Ammon's horn (tissue), 1 donor: Measurements from ENCODE around the gene XPO5.
"Not testable (repeated sequence)": the region's sequence is repeated elsewhere in the genome, so short reads cannot be mapped to it uniquely, and the experiment has no call there.

ENCODE experiments used
- DNase-seq: peaks from one replicate; pipeline ENCODE4 v3.0.0-alpha.2; 2016; ENCODE audit warnings: low spot score

The XPO5 gene

DNA sequence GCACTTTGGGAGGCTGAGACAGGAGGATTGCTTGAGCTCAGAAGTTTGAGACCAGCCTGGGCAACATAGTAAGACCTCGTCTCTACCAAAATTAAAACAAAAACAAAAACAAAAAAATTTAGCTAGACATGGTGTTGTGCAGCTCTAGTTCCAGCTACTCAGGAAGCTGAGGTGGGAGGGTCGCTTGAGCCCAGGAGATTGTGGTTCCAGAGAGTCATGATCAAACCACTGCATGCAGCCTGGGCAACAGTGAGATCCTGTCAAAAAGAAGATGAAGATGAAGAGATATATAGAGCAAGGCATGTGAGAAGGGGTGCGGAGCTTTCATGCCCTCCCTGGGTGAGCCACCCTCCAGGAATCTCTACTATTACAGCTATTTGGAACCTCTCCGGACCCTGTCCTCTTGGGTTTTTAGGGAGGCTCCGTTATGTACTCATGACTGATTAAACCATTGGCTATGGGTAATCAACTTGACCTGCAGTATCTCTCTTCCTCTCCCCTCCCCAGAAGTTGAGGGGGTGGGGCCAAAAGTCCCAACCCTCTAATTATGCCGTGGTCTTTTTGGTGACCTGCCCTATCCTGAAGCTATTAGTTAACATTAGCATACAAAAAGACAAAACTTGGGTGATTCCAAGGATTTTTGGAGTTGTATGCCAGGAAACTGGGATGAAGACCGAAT is 9.2 kb upstream of the XPO5 start:
- DNase-seq: no peak

DNA sequence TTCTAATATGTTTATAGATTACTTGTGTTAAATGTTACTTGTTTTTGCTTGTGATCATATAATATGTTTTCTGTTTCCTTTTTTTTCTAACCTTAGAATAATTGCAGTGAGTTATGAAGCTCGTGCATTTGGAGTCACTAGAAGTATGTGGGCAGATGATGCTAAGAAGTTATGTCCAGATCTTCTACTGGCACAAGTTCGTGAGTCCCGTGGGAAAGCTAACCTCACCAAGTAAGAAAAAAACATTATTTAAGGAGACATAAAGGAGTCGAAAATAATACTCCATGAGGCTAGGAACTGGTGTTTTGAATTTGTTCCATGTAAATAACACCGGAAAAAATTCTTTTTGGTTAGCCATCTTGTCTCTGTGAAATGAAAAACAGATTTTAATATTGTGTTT is 7.1 kb upstream of the XPO5 start:
- no peak for DNase-seq

DNA sequence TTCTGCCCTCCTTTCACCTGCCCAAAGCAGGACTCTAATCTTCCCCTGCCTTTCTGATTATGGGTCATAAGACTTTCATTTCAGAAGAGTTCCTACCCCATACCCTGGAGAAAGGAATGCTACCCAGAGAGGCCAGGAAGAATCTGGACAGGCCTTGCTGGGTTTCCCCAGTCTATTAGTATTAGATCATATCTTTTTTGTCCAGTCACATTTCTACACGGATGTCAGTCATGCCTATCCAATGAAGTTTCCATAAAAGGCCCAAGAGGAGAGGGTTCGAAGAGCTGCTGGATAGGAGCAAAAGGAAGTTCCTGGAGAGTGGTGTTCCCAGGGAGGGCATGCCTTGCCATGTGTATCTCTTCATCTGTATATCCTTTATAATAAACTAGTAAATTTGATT is 3.3 kb upstream of the XPO5 start:
- DNase-seq: no peak

DNA sequence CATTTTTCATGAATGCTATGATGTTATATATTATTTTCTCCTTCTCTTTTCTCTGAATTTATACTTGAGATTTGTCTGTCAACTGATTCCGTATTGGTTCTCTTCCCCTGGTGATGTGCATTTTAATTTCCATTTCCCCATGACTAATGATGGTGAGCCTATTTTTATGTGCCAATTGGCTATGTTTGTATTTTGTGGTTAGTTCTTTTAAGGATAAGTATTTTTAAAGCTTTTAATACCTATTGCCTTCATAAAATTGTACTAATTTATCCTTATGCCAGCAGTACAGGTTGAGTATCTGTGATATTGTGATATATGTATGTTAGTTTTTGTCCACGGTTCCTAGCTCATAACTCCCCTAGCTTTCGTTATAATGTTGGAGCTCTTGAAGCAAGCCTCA is 2.9 kb upstream of the XPO5 start:
- DNase-seq: no peak

DNA sequence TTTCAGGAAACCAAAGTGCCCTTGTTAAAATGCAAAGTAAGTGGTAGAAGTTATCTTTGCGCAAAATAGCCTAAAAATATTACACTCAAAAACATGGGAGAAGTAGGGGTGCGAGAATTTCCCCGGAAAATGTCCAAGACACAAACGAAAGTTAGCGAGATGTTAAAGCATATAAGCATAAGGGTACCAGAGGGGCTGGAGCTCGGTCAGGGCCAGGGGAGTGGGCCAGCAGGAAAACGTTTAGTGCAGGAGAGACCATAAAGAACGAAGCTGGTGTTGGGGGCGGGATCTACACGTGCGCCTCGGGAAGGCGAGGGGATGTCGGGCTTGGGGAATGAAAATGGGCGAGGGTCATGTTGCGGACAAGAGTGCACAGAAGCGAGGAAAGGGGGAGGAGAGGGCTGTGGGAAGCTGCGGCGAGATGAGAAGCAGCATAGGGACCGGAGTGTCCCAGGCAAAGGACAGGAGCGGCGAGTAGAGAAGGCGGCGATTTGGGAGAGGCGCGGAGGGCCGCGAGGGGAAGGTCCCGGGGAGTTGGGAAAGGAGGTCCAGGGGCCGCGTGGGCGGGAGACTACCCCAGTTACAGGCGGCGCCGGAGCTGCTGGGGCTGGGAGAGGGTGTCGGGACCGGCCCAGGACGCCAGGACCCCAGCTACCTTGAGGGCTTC is 600 bp downstream of the XPO5 start:
- DNase-seq: peak; percentile 10

DNA sequence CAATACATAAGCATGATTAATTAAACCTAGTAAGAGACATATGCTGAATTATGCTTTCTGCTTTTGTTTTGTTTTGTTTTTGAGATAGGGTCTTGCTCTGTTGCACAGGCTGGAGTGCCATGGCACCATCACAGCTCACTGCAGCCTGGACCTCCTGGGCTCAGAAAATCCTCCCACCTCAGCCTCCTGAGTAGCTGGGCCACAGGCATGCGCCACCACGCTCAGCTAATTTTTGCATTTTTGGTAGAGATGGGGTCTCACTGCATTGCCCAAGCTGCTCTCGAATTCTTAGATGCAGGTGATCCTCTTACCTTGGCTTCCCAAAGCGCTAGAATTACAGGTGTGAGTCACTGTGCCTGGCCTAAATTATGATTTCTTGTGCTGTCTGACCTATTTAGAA is 3.8 kb downstream of the XPO5 start:
- DNase-seq: no peak

DNA sequence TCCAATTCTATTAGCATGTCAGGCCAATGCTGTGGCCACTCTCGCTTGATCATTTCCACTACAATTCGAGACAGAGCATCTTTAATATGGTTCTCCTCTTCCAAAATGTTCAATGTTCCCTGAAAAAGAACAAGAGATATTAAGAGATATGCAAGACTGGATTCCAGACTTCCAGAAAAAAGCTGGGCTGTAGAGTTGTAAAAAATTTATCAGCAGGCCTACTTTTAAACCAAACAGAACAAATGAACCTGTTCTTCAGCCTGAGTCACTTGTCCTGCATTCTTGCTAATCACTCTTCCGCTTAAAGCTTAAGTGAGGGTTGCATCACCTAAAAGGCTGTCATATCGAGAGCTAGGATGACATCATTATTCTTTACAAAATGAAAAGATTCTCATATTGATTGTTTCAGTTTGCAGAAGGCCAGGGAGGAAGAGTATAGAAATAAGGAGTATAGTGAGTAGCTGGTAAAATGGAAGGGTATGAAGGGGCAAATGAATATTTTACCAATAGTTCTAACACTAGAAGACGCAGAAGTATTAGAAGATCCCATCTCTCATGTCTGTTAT is 4.9 kb downstream of the XPO5 start:
- no peak for DNase-seq

DNA sequence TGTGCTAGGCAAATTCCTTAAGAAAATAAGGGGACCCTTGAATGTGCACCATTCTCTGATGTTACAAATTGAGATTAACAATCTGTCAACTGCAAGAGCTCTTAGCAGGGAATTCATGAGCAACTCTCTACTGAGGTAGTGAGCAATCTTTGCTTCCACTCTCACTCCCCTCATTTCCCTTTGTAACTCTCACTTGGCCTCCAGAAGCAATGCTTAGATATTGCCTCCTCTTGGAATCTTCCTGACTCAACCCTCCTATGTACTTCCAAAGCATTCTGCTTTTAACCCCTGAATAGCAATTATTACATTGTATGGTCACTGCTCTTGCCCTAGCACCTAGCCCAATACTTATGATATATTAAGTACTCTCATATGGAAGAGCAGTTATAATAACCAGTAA is 16.5 kb downstream of the XPO5 start:
- no peak for DNase-seq

DNA sequence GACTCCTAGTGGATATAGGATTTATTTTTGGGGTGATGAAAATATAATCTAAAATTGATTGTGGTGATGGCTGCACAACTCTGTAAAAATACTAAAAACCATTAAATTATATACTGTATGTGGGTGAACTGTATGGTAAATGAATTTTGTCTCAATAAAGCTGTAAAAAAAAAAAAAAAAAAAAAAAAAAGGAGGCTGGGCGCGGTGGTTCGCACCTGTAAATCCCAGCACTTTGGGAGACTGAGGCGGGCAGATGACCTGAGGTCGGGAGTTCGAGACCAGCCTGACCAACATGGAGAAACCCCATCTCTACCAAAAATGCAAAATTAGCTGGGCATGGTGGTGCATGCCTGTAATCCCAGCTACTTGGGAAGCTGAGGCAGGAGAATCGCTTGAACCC is 18.2 kb downstream of the XPO5 start:
- DNase-seq: not testable (repeated sequence)

DNA sequence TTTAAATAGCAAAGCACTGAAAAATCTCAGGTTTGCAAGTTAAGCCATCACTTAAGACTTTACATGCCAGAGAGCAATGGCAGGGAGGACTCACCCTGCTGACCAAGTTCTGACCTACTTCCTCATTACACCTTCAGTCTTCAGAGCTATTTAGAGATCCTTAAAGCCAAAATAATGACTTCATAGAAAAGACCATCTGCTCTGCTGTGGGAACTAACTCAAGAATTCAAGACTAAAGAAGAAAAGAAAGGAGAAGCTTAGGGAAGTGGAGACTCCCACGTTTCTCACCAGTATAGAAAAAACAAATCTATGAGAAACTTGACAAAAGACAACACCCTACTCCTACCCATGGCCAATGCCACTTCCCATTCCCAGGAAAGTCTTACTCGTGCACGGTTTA is 28.6 kb downstream of the XPO5 start:
- no peak for DNase-seq

DNA sequence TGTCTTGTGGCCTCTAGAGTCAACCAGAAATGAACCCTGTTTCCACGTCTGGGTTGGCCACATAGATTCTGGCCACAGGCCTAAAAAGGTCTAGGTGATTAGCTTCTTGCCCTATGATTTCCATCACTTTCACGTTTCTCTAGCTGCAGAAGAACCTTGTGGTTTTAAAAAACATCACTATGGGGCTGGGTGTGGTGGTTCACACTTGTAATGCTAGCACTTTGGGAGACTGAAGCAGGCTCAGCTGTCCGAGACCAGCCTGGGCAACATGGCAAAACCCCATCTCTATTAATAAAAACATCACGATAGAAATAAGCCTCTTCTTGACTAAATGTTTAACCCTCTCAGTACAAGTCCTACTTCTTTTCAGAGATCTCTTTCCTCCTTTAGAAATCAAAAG is 31.4 kb downstream of the XPO5 start:
- DNase-seq: no peak

DNA sequence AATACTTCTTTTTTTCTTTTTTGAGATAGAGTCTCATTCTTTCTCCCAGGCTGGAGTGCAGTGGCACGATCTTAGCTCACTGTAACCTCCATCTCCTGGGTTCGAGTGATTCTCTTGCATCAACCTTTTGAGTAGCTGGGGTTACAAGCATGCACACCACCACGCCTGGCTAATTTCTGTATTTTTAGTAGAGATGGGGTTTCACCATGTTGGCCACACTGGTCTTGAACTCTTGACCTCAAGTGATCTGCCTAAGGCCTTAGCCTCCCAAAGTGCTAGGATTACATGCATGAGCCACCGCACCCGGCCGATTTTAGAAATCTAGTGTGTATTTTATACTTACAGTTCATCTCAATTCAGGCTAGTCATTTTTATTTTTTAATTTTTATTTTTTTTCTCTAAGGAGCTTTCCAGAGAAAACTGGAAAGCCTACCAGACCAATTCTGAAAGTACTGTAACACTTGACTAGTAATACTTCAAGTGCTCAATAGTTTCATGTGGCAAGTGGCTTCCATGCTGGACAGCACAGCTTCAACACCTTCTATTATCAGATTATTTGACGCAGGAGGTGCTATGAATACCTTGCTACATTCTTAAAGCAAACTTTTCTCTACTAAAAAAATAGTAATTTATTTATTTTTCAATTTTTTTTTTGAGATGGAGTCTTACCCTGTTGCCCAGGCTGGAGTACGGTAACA is 33.9 kb downstream of the XPO5 start:
- DNase-seq: no peak

DNA sequence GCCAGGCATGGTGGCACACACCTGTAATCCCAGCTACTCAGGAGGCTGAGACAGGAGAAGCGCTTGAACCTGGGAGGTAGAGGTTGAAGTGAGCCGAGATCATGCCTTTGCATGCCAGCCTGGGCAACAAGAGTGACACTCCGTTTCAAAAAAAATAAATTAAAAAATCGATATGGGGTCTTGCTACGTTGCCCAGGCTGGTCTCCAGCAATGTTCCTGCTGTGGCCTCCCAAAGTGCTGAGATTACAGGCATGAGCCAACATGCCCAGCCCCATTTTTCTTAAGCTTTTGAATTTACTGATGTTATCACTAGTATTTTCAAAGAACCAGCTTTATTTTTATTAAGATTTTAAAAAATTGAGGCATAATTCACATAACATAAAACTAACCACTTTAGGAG is 35.3 kb downstream of the XPO5 start:
- no peak for DNase-seq

DNA sequence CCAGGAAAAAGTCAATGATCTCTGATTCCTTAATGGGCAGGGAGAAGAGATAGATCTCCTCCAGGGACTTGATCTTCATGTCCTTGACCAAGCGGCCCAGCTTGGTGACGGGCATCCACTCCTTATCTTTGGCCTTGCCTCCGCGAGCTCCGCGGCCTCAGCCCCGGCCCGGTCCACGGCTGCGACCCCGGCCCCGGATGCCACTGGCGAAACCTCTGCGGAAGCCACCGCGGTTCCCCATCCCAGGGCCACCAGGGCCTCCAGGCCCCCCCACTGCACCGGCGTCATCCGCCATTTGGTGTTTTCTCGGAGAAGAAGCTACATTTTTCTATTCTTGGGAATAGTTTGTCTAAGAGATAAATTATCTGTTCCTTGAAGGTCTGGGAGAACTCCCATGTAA is 36.4 kb downstream of the XPO5 start:
- not testable (repeated sequence) for DNase-seq

DNA sequence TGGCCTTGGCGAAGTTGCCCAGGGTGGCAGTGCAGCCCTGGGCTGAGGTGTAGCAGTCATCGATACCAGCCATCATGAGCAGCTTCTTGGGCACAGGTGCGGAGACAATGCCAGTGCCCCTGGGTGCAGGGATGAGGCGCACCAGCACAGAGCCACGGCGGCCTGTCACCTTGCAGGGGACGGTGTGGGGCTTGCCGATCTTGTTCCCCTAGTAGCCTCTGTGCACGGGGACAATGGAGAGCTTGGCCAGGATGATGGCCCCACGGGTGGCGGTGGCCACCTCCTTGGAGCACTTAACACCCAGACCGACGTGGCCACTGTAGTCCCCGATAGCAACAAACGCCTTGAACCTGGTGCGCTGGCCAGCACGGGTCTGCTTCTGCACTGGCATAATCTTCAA is 36.9 kb downstream of the XPO5 start:
- DNase-seq: not testable (repeated sequence)

DNA sequence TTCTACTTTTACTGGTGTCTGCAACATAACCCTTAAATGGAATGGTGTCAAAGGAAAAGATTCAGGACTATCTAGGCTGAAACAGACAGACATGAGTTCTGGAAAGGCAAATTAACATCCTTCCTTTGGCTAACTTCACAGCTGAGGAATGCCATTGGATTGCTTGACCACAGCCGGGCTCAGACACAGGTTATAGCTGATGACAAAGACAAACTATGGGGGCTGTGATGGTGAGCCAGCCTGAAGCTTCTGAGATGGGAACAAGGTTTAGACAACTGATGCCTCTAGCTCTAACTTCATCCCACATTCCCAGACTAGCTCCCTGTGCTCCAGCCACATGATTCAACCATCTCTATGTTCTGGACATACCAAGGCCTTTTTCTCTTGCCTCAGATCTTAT is 43.6 kb downstream of the XPO5 start:
- no peak for DNase-seq

DNA sequence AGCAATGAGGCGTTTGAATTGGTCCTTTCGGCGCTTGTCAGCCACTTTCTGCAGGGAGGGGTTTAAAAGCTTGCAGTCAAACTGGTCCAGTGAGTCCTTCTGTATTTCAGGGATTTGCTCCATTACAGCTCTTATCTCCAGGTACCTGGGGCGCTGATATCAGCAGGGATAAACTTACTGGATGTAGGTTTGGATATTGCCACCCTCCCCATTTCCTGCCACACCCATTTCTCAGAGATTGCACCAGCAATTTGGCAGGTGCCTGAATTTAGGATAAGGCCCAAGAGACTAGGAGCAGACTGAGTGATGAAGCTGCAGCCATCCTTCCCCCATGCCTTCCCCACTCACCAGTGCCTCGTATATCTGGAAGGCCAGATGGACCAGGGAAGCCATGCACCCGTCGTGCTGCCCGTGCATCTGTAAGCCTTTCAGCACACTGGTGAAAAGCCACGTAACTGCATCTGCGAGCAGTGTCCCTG is 51.3 kb downstream of the XPO5 start:
- DNase-seq: no peak

DNA sequence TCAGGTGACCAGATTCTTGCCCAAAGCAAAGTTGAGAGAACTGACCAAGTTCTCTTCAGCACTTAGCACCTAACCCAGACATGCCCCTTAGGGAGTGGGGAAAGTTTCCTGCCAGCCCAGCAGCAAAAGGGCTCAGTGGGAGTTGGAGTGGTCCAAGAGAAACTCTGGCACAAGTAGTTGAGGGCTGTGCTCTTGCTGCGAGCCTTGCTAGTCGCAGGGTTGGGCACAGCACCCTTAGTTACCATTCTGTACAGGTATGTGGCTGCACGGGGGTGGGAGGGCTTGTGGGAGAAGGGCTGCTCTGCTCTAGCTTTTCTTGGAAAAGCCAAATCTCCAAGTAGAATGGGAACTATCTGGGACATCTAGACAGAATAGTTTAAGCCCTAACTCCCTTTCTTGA is 52.6 kb downstream of the XPO5 start:
- DNase-seq: no peak

DNA sequence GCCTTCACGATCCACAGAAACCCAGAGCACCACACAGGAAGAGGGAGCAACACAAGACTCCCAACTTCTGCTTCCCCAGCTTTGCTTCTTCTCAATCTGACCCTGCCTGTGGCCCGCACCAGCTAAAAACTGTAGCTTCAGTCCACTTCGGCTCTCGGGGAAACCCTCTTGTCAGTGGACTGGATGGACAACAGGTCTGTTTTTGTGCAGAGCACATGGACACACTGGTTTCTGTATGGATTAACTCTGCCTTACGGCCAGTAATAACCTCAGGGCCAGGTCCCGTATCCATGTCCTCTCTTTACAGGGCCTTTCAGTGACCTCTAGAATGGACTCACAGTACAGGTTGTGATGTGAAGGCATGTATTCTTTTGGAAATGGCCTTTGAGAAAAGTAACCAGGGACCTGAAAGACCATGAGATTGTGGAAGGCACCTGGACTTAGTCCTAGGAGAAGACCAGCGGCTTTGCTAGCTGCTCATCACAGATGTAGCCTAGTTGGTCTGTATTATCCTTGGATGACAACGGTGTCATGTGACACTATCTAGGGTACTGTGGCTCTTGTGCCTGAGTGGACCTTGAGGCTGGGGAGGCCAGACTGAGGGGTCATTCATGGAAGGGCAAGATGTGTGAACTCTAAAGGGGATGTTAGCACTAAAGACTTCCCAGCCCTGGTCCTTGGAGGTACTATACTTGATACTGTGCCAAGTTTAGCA is 53.1 kb downstream of the XPO5 start:
- no peak for DNase-seq

DNA sequence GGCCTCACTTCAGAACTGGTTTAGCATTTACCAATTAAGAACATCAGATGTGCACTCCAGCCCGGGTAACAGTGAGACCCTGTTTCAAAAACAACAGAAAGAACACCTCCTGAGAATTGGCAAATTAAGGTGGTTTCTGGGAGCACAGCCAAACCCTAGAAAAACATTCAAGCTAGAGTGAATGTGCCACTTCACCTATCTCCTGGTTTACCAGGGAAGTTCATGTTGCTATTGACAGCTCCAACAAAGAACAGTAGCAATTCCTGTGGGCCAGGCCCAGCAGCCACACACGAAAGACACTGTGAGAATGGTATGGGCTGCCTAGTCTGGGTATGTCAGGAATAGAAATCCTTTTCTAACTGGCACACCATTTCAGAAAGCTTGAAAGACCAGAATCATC is 54.0 kb downstream of the XPO5 start:
- DNase-seq: no peak

DNA sequence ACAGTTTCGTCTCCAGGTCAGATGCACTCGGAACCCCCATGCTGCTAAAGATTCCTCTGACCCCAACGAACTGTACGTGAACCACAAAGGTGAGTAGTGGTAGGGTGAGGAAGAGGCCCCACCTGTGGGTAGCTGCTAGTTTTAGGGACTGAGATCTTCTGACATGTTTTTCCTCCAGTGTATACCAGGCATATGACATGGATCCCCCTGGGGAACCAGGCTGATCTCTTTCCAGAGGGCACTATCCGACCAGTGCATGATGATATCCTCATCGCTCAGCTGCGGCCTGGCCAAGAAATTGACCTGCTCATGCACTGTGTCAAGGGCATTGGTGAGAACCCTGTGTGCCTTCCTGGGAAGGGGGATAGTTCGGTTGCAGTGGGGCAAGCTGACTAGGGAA is 55.7 kb downstream of the XPO5 start:
- DNase-seq: no peak
